OCI-LY7 (cell line): Measurements from ENCODE around the gene BHLHA15. TPM values are rescaled to one million over a fixed set of nuclear protein-coding genes. Genes with fewer than 3 reads are reported as not detected.

Source experiments
- BruUV-seq: library from RNA; stranded (reverse); fragments of 400-500 nt; replicated peaks from 2 replicates; lab custom pipeline; 2021; lab: Mats Ljungman, UMichigan
- CTCF ChIA-PET: fragments of 300-600 bp; sonication (Branson Sonifier 250); formaldehyde crosslinking; loops from one replicate; lab custom pipeline; 2022; ENCODE audit warnings: antibody characterized with exemption; ENCODE audit not compliant: unreplicated experiment; lab: Charles Lee
- POLR2A ChIA-PET: fragments of 300-600 bp; sonication (Branson Sonifier 250); formaldehyde crosslinking; loops from one replicate; lab custom pipeline; 2022; ENCODE audit warnings: antibody characterized with exemption; lab: Charles Lee
- DNase-seq: peaks from one replicate; pipeline ENCODE4 v3.0.0-alpha.2; 2015; ENCODE audit warnings: low spot score
- H2AFZ ChIP-seq: fragments of 200-600 bp; sonication (generic), shearing (Covaris generic); 2 replicates; pipeline ENCODE4 v1.6.1; 2014; ENCODE audit warnings: mild to moderate bottlenecking, antibody characterized with exemption, low read length, moderate library complexity
- H3K27ac ChIP-seq: fragments of 200-600 bp; sonication (generic); 2 replicates; pipeline ENCODE4 v1.5.1; 2014; ENCODE audit warnings: mixed run types, low read depth, mild to moderate bottlenecking, moderate library complexity, low read length, inconsistent platforms; ENCODE audit not compliant: poor library complexity, severe bottlenecking
- H3K36me3 ChIP-seq: fragments of 200-600 bp; sonication (generic); 2 replicates; pipeline ENCODE4 v1.6.1; 2014; ENCODE audit warnings: mild to moderate bottlenecking, antibody characterized with exemption, low read length, moderate library complexity, mixed read lengths; ENCODE audit not compliant: insufficient read depth
- H3K4me1 ChIP-seq: fragments of 200-600 bp; sonication (generic); 2 replicates; pipeline ENCODE4 v1.5.1; 2014; ENCODE audit warnings: mild to moderate bottlenecking, low read length; ENCODE audit not compliant: insufficient read depth, poor library complexity, severe bottlenecking
- H3K4me2 ChIP-seq: fragments of 200-600 bp; sonication (generic); 2 replicates; pipeline ENCODE4 v1.6.1; 2014; ENCODE audit warnings: mild to moderate bottlenecking, low read length
- H3K4me3 ChIP-seq: fragments of 200-600 bp; sonication (generic); 2 replicates; pipeline ENCODE4 v1.5.1; 2014; ENCODE audit warnings: mild to moderate bottlenecking, low read depth, low read length; ENCODE audit not compliant: poor library complexity, severe bottlenecking
- H3K79me2 ChIP-seq: fragments of 200-600 bp; sonication (generic); 2 replicates; pipeline ENCODE4 v1.6.1; 2016; ENCODE audit warnings: low read depth, mild to moderate bottlenecking, low read length, moderate library complexity, mixed read lengths; ENCODE audit not compliant: insufficient read depth
- H3K9me2 ChIP-seq: fragments of 200-600 bp; sonication (generic); 2 replicates; pipeline ENCODE4 v1.6.1; 2016; ENCODE audit warnings: mild to moderate bottlenecking, low read length, mixed read lengths; ENCODE audit not compliant: insufficient read depth
- H3K9me3 ChIP-seq: fragments of 200-600 bp; sonication (generic); 2 replicates; pipeline ENCODE4 v1.6.1; 2014; ENCODE audit warnings: mild to moderate bottlenecking, mixed run types, low read length, mixed read lengths
- H4K20me1 ChIP-seq: fragments of 200-600 bp; sonication (generic); 2 replicates; pipeline ENCODE4 v1.6.1; 2014; ENCODE audit warnings: mild to moderate bottlenecking, antibody characterized with exemption, low read length, moderate library complexity, mixed read lengths; ENCODE audit not compliant: insufficient read depth
- CTCF ChIP-seq: fragments of 200-600 bp; sonication (generic); conservative IDR thresholded peaks from 2 replicates; pipeline ENCODE4 v1.5.1; 2014; ENCODE audit warnings: mild to moderate bottlenecking, antibody characterized with exemption, low read length, moderate library complexity, mixed read lengths
- EZH2phosphoT487 ChIP-seq: fragments of 200-600 bp; sonication (generic); IDR thresholded peaks from 2 replicates; pipeline ENCODE4 v1.6.1; 2018; ENCODE audit warnings: low read depth, borderline replicate concordance, mild to moderate bottlenecking, mixed run types, antibody characterized with exemption, low read length, moderate library complexity, mixed read lengths
- intact Hi-C: fragments of 100-400 bp; cut with micrococcal nuclease; formaldehyde crosslinking; loops from one replicate; pipeline ENCODE4 v1.10.0; 2022; ENCODE audit not compliant: unreplicated experiment
- total RNA-seq, 2 experiments: library from RNA; depleted of rRNA in 1 of 2; stranded (reverse); fragments of >200 nt in 1 of 2; shearing (Covaris generic) in 1 of 2; gene quantifications; 2 replicates each; pipeline ENCODE4 v1.2.3, GENCODE V29; 2014 to 2022

BHLHA15 gene
- total RNA-seq, 2 experiments from 2014 or later, result 0.69 to 4.3 TPM

DNA sequence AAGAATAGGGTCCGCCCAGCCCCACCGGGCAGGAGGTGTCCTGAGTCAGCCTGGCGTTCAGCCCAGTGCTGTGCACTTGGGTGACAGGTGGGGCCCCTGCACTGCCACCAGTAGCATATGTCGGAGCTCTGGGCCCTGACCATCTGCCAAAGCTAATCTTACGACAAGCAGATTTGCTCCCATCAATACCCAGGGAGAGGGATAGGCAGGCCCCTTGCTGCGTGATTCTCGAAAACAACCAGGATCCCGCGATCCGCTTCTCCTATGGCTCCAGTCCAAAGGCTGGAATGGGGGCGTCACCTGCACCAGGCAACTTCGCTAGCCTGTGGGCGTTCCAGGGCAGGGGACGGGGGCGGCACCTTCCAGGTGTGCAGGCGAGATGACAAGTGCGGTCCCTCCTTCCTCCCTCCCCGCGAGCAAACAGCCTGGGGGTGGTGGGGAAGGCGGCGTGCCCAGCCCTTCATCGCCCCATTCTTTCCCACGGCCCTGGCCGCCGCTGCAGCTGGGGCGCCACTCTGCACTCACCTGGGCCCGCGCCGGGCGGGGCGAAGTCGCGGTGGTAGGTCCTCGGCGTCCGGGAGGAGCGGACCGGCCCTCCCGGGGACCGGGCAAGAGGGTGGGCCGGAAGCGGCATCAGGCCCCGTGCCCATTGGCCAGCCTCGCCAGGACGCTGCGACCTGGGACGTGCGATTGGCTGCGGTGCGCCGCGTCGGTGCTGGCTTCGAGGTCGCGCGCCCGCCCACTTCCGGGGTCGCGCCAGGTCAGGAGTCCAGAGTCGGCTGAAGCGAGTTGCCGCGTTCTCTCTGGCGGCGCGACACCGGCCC lies 40.6 kb downstream of the BHLHA15 start, which contains the start of gene TECPR1:
TECPR1 (minus strand) TSS at position 632 of the 824 bp plus-strand sequence. CDS start 6,086 bp downstream, outside the sequence.
- H3K9me2 ChIP-seq, result no peaks in the 10 kb centered on the region
- BruUV-seq, result no TSS peak
- no peaks in the 10 kb centered on the region for H4K20me1 ChIP-seq
- H3K4me3 ChIP-seq, result peak within 1 kb of the TSS; percentile 86
- TF ChIP-seq CTCF, result no peak
- CTCF ChIA-PET, result no interaction called here
- peak; percentile 93 for DNase-seq
- H3K9me3 ChIP-seq, result no peaks in the 10 kb centered on the region
- peaks cover under 1% of the 10 kb centered on the region; the same call in 1 of the 2 replicates for H3K36me3 ChIP-seq
- peak within 1 kb of the TSS; percentile 100 for H3K4me2 ChIP-seq
- peak within 1 kb of the TSS; percentile 61 for H2AFZ ChIP-seq
- intact Hi-C loops, result loop anchor here (1.0 to 5.0 kb wide), 4 partner anchors 29 to 1135 kb away; partner anchors contain the start of genes BRI3 and SDHAF3
- POLR2A ChIA-PET, result interaction anchor here (1.1 to 1.8 kb wide), 2 partner anchors 11 to 46 kb away, joined by 4 to 5 read pairs; no protein-coding TSS in a partner anchor
- H3K27ac ChIP-seq, result peak within 1 kb of the TSS; percentile 83
- H3K79me2 ChIP-seq, result peaks cover 6% of the 10 kb centered on the region; the same call in 1 of the 2 replicates
- H3K4me1 ChIP-seq, result peaks cover 32% of the 10 kb centered on the region

GRCh38 chr7:98252425-98253054 lies 41.3 kb downstream of the BHLHA15 start:
- no peaks in the 10 kb centered on the region for H3K9me2 ChIP-seq
- peaks cover 32% of the 10 kb centered on the region for H3K4me1 ChIP-seq
- peak overlapping the region; percentile 61 for H2AFZ ChIP-seq
- no peaks in the 10 kb centered on the region for H4K20me1 ChIP-seq
- no peak for DNase-seq
- H3K4me3 ChIP-seq, result peak overlapping the region; percentile 86
- ChIA-PET POLR2A (interaction anchor here (0.8 to 1.1 kb wide), 2 partner anchors 10 to 107 kb away, joined by 3 to 5 read pairs; no protein-coding TSS in a partner anchor), CTCF (no interaction called here)
- peak overlapping the region; percentile 100 for H3K4me2 ChIP-seq
- TF ChIP-seq EZH2phosphoT487, result no peak
- TF ChIP-seq CTCF, result no peak
- TSS peak; percentile 52 for BruUV-seq
- H3K36me3 ChIP-seq, result peaks cover 5% of the 10 kb centered on the region; the same call in 1 of the 2 replicates
- no peak overlapping the region for H3K27ac ChIP-seq
- peaks cover 6% of the 10 kb centered on the region; the same call in 1 of the 2 replicates for H3K79me2 ChIP-seq
- H3K9me3 ChIP-seq, result no peaks in the 10 kb centered on the region
- intact Hi-C loops, result loop anchor here (5.0 kb wide), 2 partner anchors 280 to 1135 kb away; partner anchors contain the start of gene SDHAF3
